ENCODE measurements around the gene GREM2. TPM values are rescaled to one million over a fixed set of nuclear protein-coding genes. Genes with fewer than 3 reads are reported as not detected.

GREM2 gene
- total RNA-seq, 4 donors from 2014 or later, result 0.83 to 3.1 (median 2.8) TPM

- intact Hi-C loops (cut with DNase I), result no loop called here
Measured at GRCh38 chr1:240526312-240526711, 85.6 kb downstream of the GREM2 start.

GRCh38 chr1:240524356-240525069 lies 87.4 kb downstream of the GREM2 start:
- TF ChIP-seq EP300 (IDR thresholded peaks at IDR 0.05) (no peak), CTCF (IDR thresholded peaks at IDR 0.05) (no peak), POLR2AphosphoS5 (IDR thresholded peaks at IDR 0.05) (no peak), POLR2A (IDR thresholded peaks at IDR 0.05; ENCODE audit: low read depth) (no peak)
- Histone ChIP-seq H3K4me3 (no peak overlapping the region), H3K4me1 (peaks cover 0 to 4% (median 0%) of the 10 kb centered on the region in 4 donors), H3K9me3 (no peaks in the 10 kb centered on the region), H3K27ac (replicated peaks in 1 of 4) (no peak overlapping the region), H3K27me3 (no peaks in the 10 kb centered on the region), H3K36me3 (no peaks in the 10 kb centered on the region)
- 54% methylated on average over 4 of the region's 4 CpGs for WGBS
- intact Hi-C loops (cut with DNase I), result no loop called here
- DNase-seq (ENCODE audit: extremely low spot score), result no peak

More at GRCh38 chr1:240526312-240526711, 85.6 kb downstream of the GREM2 start:
- Histone ChIP-seq H3K27ac (replicated peaks in 1 of 4) (no peak overlapping the region), H3K4me1 (peaks cover 0 to 4% (median 0%) of the 10 kb centered on the region in 4 donors), H3K27me3 (no peaks in the 10 kb centered on the region), H3K9me3 (no peaks in the 10 kb centered on the region), H3K36me3 (no peaks in the 10 kb centered on the region), H3K4me3 (no peak overlapping the region)
- WGBS, result 73% methylated on average over 7 of the region's 7 CpGs
- TF ChIP-seq POLR2AphosphoS5 (IDR thresholded peaks at IDR 0.05) (no peak), EP300 (IDR thresholded peaks at IDR 0.05) (no peak), CTCF (IDR thresholded peaks at IDR 0.05) (no peak), POLR2A (IDR thresholded peaks at IDR 0.05; ENCODE audit: low read depth) (no peak)
- DNase-seq (ENCODE audit: extremely low spot score), result no peak

- no peak overlapping the region for H3K4me3 ChIP-seq
- intact Hi-C loops (cut with DNase I), result no loop called here
- no peak overlapping the region for H3K27ac ChIP-seq (replicated peaks in 1 of 4)
- WGBS, result 91% methylated on average over 6 of the region's 6 CpGs
- H3K36me3 ChIP-seq, result no peaks in the 10 kb centered on the region
- DNase-seq (ENCODE audit: extremely low spot score), result no peak
- H3K9me3 ChIP-seq, result no peaks in the 10 kb centered on the region
- TF ChIP-seq POLR2A (IDR thresholded peaks at IDR 0.05; ENCODE audit: low read depth), result no peak
- no peak for TF ChIP-seq CTCF (IDR thresholded peaks at IDR 0.05)
- no peak for TF ChIP-seq EP300 (IDR thresholded peaks at IDR 0.05)
- no peak for TF ChIP-seq POLR2AphosphoS5 (IDR thresholded peaks at IDR 0.05)
- no peaks in the 10 kb centered on the region for H3K27me3 ChIP-seq
- peaks cover 0 to 4% (median 0%) of the 10 kb centered on the region in 4 donors for H3K4me1 ChIP-seq
Measured at GRCh38 chr1:240522122-240522822, 89.7 kb downstream of the GREM2 start.

- no peak for DNase-seq (ENCODE audit: extremely low spot score)
- Histone ChIP-seq H3K4me1 (no peaks in the 10 kb centered on the region), H3K36me3 (no peaks in the 10 kb centered on the region), H3K4me3 (no peak overlapping the region), H3K9me3 (no peaks in the 10 kb centered on the region), H3K27me3 (no peaks in the 10 kb centered on the region), H3K27ac (replicated peaks in 1 of 4) (no peak overlapping the region)
- WGBS, result 93% methylated on average over 4 of the region's 4 CpGs
- intact Hi-C loops (cut with DNase I), result no loop called here
- TF ChIP-seq CTCF (IDR thresholded peaks at IDR 0.05), result no peak
- TF ChIP-seq POLR2AphosphoS5 (IDR thresholded peaks at IDR 0.05), result no peak
- TF ChIP-seq POLR2A (IDR thresholded peaks at IDR 0.05; ENCODE audit: low read depth), result no peak
- TF ChIP-seq EP300 (IDR thresholded peaks at IDR 0.05), result no peak
Measured at GRCh38 chr1:240517891-240518290, 94.1 kb downstream of the GREM2 start.

Data from esophagus muscularis mucosa (tissue), 4 donors.